Calu3 (cell line): ENCODE measurements around the gene EPSTI1. TPM values are rescaled to one million over a fixed set of nuclear protein-coding genes. Genes with fewer than 3 reads are reported as not detected.

Source experiments
- BruUV-seq: library from RNA; stranded (reverse); fragments of 400-500 nt; replicated peaks from 2 replicates; lab custom pipeline; 2021; lab: Mats Ljungman, UMichigan
- CTCF ChIA-PET: fragments of 300-600 bp; sonication (Branson Sonifier 250); formaldehyde crosslinking; loops from one replicate; lab custom pipeline; 2022; ENCODE audit warnings: antibody characterized with exemption; lab: Charles Lee
- DNase-seq: peaks from one replicate; pipeline ENCODE4 v3.0.0; 2022
- H3K27ac Mint-ChIP-seq: one replicate; pipeline ENCODE4 v1.8.0; 2022; ENCODE audit warnings: mixed read lengths; ENCODE audit not compliant: unreplicated experiment
- H3K27me3 Mint-ChIP-seq: one replicate; pipeline ENCODE4 v1.8.0; 2022; ENCODE audit warnings: mixed read lengths; ENCODE audit not compliant: unreplicated experiment
- H3K36me3 Mint-ChIP-seq: one replicate; pipeline ENCODE4 v1.8.0; 2022; ENCODE audit warnings: mild to moderate bottlenecking, moderate library complexity, mixed read lengths; ENCODE audit not compliant: insufficient read depth, unreplicated experiment
- H3K4me1 Mint-ChIP-seq: one replicate; pipeline ENCODE4 v1.8.0; 2022; ENCODE audit warnings: mild to moderate bottlenecking, low read depth, mixed read lengths; ENCODE audit not compliant: unreplicated experiment
- H3K4me3 Mint-ChIP-seq: one replicate; pipeline ENCODE4 v1.8.0; 2022; ENCODE audit warnings: mild to moderate bottlenecking, low read depth, moderate library complexity, mixed read lengths; ENCODE audit not compliant: unreplicated experiment
- H3K9me3 Mint-ChIP-seq: one replicate; pipeline ENCODE4 v1.8.0; 2022; ENCODE audit warnings: low read depth, mixed read lengths; ENCODE audit not compliant: unreplicated experiment
- CTCF ChIP-seq: fragments of 200-600 bp; IDR thresholded peaks from one replicate; pipeline ENCODE4 v1.8.0; 2022; ENCODE audit warnings: antibody characterized with exemption; ENCODE audit not compliant: unreplicated experiment
- intact Hi-C: fragments of 100-400 bp; cut with micrococcal nuclease; formaldehyde crosslinking; loops from one replicate; pipeline ENCODE4 v1.10.0; 2022; ENCODE audit not compliant: unreplicated experiment
- total RNA-seq: library from RNA; stranded (reverse); gene quantifications from 2 replicates; pipeline ENCODE4 v1.2.3, GENCODE V29; 2022

EPSTI1 gene
- total RNA-seq, 1 experiment from 2014 or later: 11.5 TPM

- H3K36me3 Mint-ChIP-seq: peaks cover 4% of the 10 kb centered on the region
- peaks cover 19% of the 10 kb centered on the region for H3K4me1 Mint-ChIP-seq
- intact Hi-C loops: no loop called here
- CTCF ChIA-PET: no interaction called here
- H3K27ac Mint-ChIP-seq: no peak overlapping the region
- no TSS peak for BruUV-seq
- no peak for TF ChIP-seq CTCF
- no peak overlapping the region for H3K4me3 Mint-ChIP-seq
- no peak for DNase-seq
- H3K27me3 Mint-ChIP-seq: no peaks in the 10 kb centered on the region
- H3K9me3 Mint-ChIP-seq: peaks cover 2% of the 10 kb centered on the region
These were observed 44.6 kb upstream of the EPSTI1 start for GRCh38 chr13:43036351-43037250.

GRCh38 chr13:43033038-43033437 lies 41.0 kb upstream of the EPSTI1 start:
- TF ChIP-seq CTCF: no peak
- intact Hi-C loops: no loop called here
- no peak overlapping the region for H3K4me3 Mint-ChIP-seq
- no peak for DNase-seq
- CTCF ChIA-PET: no interaction called here
- no peaks in the 10 kb centered on the region for H3K27me3 Mint-ChIP-seq
- no peaks in the 10 kb centered on the region for H3K4me1 Mint-ChIP-seq
- H3K9me3 Mint-ChIP-seq: peaks cover 2% of the 10 kb centered on the region
- H3K27ac Mint-ChIP-seq: no peak overlapping the region
- no peaks in the 10 kb centered on the region for H3K36me3 Mint-ChIP-seq
- BruUV-seq: no TSS peak

- no peak overlapping the region for H3K4me3 Mint-ChIP-seq
- CTCF ChIA-PET: no interaction called here
- H3K27ac Mint-ChIP-seq: no peak overlapping the region
- no peaks in the 10 kb centered on the region for H3K27me3 Mint-ChIP-seq
- BruUV-seq: no TSS peak
- no peak for DNase-seq
- H3K36me3 Mint-ChIP-seq: no peaks in the 10 kb centered on the region
- intact Hi-C loops: no loop called here
- no peak for TF ChIP-seq CTCF
- peaks cover 2% of the 10 kb centered on the region for H3K9me3 Mint-ChIP-seq
- H3K4me1 Mint-ChIP-seq: no peaks in the 10 kb centered on the region
These were observed 39.8 kb upstream of the EPSTI1 start for GRCh38 chr13:43031881-43032280.

GRCh38 chr13:43030548-43030947 lies 38.5 kb upstream of the EPSTI1 start:
- Mint-ChIP-seq H3K4me3 (no peak overlapping the region), H3K4me1 (no peaks in the 10 kb centered on the region), H3K9me3 (peaks cover 2% of the 10 kb centered on the region), H3K27ac (no peak overlapping the region), H3K36me3 (no peaks in the 10 kb centered on the region), H3K27me3 (no peaks in the 10 kb centered on the region)
- intact Hi-C loops: no loop called here
- CTCF ChIA-PET: no interaction called here
- TF ChIP-seq CTCF: no peak
- DNase-seq: no peak
- BruUV-seq: no TSS peak
